Measurements from ENCODE around the gene CCR5AS.

Gene CCR5AS

DNA sequence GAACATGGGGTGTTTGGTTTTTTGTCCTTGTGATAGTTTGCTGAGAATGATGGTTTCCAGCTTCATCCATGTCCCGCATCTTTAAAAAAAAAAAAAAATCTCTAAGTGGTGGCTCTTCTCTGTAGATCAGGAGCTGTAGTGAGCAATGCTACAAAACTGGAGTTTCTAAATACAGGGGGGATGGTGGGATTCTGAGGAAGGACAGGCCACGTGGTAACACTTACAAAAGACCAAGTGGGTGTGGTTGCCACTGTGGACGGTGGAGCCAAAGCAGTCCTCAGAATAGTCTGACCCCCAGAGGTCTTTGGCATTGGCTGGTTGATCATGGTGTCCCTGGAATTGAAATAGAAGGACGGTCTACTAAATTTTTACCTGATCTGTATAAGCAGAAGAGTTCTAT is 7.9 kb upstream of the CCR5AS start:
- no peak overlapping the region for H3K27ac ChIP-seq
- TF ChIP-seq, protein P1, sequence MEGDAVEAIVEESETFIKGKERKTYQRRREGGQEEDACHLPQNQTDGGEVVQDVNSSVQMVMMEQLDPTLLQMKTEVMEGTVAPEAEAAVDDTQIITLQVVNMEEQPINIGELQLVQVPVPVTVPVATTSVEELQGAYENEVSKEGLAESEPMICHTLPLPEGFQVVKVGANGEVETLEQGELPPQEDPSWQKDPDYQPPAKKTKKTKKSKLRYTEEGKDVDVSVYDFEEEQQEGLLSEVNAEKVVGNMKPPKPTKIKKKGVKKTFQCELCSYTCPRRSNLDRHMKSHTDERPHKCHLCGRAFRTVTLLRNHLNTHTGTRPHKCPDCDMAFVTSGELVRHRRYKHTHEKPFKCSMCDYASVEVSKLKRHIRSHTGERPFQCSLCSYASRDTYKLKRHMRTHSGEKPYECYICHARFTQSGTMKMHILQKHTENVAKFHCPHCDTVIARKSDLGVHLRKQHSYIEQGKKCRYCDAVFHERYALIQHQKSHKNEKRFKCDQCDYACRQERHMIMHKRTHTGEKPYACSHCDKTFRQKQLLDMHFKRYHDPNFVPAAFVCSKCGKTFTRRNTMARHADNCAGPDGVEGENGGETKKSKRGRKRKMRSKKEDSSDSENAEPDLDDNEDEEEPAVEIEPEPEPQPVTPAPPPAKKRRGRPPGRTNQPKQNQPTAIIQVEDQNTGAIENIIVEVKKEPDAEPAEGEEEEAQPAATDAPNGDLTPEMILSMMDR (IDR thresholded peaks at IDR 0.05), result no peak
- no peak for TF ChIP-seq ZFX (IDR thresholded peaks at IDR 0.05; ENCODE audit: borderline replicate concordance)

DNA sequence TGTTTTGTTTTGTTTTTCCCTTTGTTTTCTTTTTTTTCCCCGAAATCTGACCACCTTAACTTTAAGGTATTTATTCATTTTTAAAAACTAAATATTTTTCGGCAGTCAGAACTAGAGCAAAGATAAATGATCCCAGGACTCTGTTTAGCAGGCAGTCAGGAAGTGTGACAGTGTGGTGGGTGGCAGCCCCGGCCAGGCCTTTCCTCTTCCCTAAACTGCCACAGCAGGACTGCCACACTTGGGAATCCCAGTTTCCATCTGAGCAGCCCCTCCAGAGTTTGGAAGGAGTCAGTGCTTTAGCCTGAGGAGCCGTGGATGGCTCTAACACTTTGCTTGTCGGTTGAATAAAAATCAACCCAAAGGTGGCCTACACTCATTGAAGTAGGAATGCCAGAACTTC is 7.1 kb upstream of the CCR5AS start:
- H3K27ac ChIP-seq, result no peak overlapping the region
- TF ChIP-seq, protein P1 (IDR thresholded peaks at IDR 0.05), result no peak

DNA sequence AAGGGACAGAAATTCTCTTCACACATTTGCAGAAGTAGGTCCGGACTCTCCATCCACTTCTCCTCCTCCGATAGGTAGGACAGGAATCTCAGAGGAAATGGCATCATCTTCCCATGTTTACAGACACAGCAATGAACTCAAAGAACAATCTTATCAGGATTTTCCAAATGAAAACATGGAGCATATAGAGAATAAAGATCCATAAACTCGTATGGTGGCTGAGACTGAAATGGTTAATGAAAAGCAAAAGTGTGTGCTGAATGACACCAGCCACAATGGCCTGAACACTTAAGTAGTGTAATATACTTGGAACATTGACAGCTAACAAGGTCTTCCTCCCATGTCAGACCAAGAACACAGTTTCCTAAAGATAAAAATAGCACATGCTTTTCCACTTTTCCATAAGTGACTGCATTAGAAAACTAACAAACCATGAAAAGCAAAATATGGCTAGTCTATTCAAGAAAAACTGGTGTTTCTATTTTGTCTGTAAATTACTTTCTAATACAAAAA is 6.0 kb upstream of the CCR5AS start:
- no peak for TF ChIP-seq ZFX (IDR thresholded peaks at IDR 0.05; ENCODE audit: borderline replicate concordance)
- TF ChIP-seq, protein P1 (IDR thresholded peaks at IDR 0.05), result no peak
- H3K27ac ChIP-seq, result no peak overlapping the region

DNA sequence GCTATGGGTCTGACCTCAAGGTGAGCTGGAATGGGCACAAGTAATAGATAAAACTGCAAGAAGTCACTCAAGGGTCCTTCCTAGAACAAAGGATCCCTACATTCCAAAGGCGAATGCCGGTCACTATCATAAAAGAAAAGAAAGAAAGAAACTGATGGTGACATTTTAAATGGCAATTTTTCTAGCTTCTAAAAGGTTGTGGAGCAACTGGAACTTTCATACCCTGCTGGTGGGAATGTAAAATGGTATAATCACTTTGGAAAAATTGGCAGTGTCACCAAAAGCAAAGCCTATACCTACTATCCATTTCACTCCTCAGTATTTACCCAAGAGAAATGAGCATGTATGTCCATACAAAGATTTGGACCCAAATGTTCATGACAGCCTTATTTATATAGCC is 4.4 kb upstream of the CCR5AS start:
- no peak for TF ChIP-seq ZFX (IDR thresholded peaks at IDR 0.05; ENCODE audit: borderline replicate concordance)
- TF ChIP-seq, protein P1 (IDR thresholded peaks at IDR 0.05), result no peak
- no peak overlapping the region for H3K27ac ChIP-seq

GRCh38 chr3:46410669-46411068 is 3.8 kb upstream of the CCR5AS start:
- TF ChIP-seq ZFX (IDR thresholded peaks at IDR 0.05; ENCODE audit: borderline replicate concordance), result no peak
- TF ChIP-seq, protein P1 (IDR thresholded peaks at IDR 0.05), result no peak
- H3K27ac ChIP-seq, result no peak overlapping the region

DNA sequence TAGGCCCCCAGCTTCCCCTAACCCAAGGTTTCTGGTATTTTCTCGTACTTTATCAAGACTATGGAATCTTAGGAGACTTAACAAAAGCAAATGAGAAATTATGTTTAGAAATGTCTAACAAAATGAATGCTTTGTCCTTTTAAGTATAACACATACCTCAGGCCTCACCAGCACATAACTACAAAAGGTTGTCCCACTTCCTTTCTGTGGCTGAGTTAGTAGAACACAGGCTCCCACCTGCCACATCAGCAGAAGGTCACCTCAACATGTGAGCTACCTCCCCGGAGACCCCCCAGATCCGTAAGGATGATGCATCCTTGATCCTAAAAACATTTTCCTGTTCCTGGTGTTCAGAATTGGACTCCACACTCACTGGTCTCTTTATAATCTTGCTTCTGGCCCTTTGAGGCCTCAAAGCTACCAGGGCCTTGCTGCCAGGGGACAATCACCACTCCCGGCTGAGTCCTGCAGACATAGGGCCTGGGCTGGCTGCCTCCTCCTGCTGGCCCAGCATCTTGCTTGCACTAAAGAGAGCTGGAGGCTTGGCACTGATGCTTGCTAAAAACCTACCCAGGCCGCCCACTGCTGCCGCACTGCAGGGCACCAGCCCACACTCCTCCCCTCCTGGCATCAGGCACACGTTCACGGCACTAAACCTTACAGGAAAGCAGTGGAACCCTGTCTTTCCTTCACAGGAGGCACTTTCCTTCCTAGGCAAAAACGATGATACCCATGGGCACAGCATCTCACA is 3.0 kb upstream of the CCR5AS start:
- TF ChIP-seq, protein P1 (IDR thresholded peaks at IDR 0.05), result no peak
- no peak for TF ChIP-seq ZFX (IDR thresholded peaks at IDR 0.05; ENCODE audit: borderline replicate concordance)

DNA sequence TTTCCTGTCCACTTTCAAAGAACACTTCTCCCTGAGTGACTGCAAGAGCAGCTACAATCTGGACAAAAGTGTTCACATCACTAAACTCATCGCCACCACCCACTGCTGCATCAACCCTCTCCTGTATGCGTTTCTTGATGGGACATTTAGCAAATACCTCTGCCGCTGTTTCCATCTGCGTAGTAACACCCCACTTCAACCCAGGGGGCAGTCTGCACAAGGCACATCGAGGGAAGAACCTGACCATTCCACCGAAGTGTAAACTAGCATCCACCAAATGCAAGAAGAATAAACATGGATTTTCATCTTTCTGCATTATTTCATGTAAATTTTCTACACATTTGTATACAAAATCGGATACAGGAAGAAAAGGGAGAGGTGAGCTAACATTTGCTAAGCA is 2.0 kb upstream of the CCR5AS start:
- H3K27ac ChIP-seq, result no peak overlapping the region
- TF ChIP-seq, protein P1 (IDR thresholded peaks at IDR 0.05), result no peak
- TF ChIP-seq ZFX (IDR thresholded peaks at IDR 0.05; ENCODE audit: borderline replicate concordance), result no peak

More for the DNA sequence above, 3.0 kb upstream of the CCR5AS start:
- H3K27ac ChIP-seq, result no peak overlapping the region

Data from 22Rv1 (cell line).